WTC11 (cell line): ENCODE results near the gene TPGS1. TPM values are rescaled to one million over a fixed set of nuclear protein-coding genes. Genes with fewer than 3 reads are reported as not detected.

Experiments used
- ATF3 ChIP-seq: sonication (generic); formaldehyde crosslinking; conservative IDR thresholded peaks from 2 replicates; pipeline ENCODE4 v1.8.1; 2022; ENCODE audit warnings: mild to moderate bottlenecking, missing genetic modification reagents
- EMX1 ChIP-seq: fragments of 250-450 bp; sonication (Bioruptor Pico); IDR thresholded peaks from 2 replicates; pipeline ENCODE4 v1.8.0; 2021; ENCODE audit warnings: mild to moderate bottlenecking
- ETV6 ChIP-seq: sonication (generic); formaldehyde crosslinking; IDR thresholded peaks from 2 replicates; pipeline ENCODE4 v1.8.1; 2022; ENCODE audit warnings: mild to moderate bottlenecking, missing genetic modification reagents
- FOXP1 ChIP-seq: sonication (generic); formaldehyde crosslinking; IDR thresholded peaks from 2 replicates; pipeline ENCODE4 v1.8.0; 2022; ENCODE audit warnings: missing genetic modification reagents, mild to moderate bottlenecking, moderate library complexity, borderline replicate concordance
- GABPB1 ChIP-seq: sonication (generic); formaldehyde crosslinking; IDR thresholded peaks from 2 replicates; pipeline ENCODE4 v1.8.1; 2023; ENCODE audit warnings: mild to moderate bottlenecking, missing genetic modification reagents
- IRF2 ChIP-seq: sonication (generic); formaldehyde crosslinking; IDR thresholded peaks from 2 replicates; pipeline ENCODE4 v1.8.0; 2022; ENCODE audit warnings: low read depth, missing genetic modification reagents, borderline replicate concordance
- MYBL2 ChIP-seq: sonication (generic); formaldehyde crosslinking; IDR thresholded peaks from 2 replicates; pipeline ENCODE4 v1.8.1; 2023; ENCODE audit warnings: mild to moderate bottlenecking, moderate library complexity, missing genetic modification reagents
- NFATC4 ChIP-seq: fragments of 250-450 bp; sonication (Bioruptor Pico); IDR thresholded peaks from 2 replicates; pipeline ENCODE4 v1.9.0; 2021; ENCODE audit warnings: mild to moderate bottlenecking
- NFE2L1 ChIP-seq: sonication (generic); formaldehyde crosslinking; IDR thresholded peaks from 2 replicates; pipeline ENCODE4 v1.8.1; 2023; ENCODE audit warnings: missing genetic modification reagents
- NR1H2 ChIP-seq: sonication (generic); formaldehyde crosslinking; IDR thresholded peaks from 2 replicates; pipeline ENCODE4 v1.9.0; 2021; ENCODE audit warnings: mild to moderate bottlenecking, moderate library complexity, missing genetic modification reagents
- NR2C2 ChIP-seq: sonication (generic); formaldehyde crosslinking; IDR thresholded peaks from 2 replicates; pipeline ENCODE4 v1.8.0; 2022; ENCODE audit warnings: mild to moderate bottlenecking, missing genetic modification reagents
- PREB ChIP-seq: sonication (generic); formaldehyde crosslinking; IDR thresholded peaks from 2 replicates; pipeline ENCODE4 v1.8.1; 2022; ENCODE audit warnings: mild to moderate bottlenecking, missing genetic modification reagents, moderate library complexity, borderline replicate concordance
- PRRX2 ChIP-seq: fragments of 250-450 bp; sonication (Bioruptor Pico); IDR thresholded peaks from 2 replicates; pipeline ENCODE4 v1.8.0; 2021; ENCODE audit warnings: mild to moderate bottlenecking
- RELA ChIP-seq: sonication (generic); formaldehyde crosslinking; IDR thresholded peaks from 2 replicates; pipeline ENCODE4 v1.8.1; 2022; ENCODE audit warnings: missing genetic modification reagents, mild to moderate bottlenecking, borderline replicate concordance
- RORB ChIP-seq: fragments of 250-450 bp; sonication (Bioruptor Pico); IDR thresholded peaks from 2 replicates; pipeline ENCODE4 v1.9.0; 2021; ENCODE audit warnings: mild to moderate bottlenecking
- SOX15 ChIP-seq: fragments of 250-450 bp; sonication (Bioruptor Pico); IDR thresholded peaks from 2 replicates; pipeline ENCODE4 v1.9.0; 2021; ENCODE audit warnings: mild to moderate bottlenecking
- SP1 ChIP-seq: sonication (generic); formaldehyde crosslinking; conservative IDR thresholded peaks from 2 replicates; pipeline ENCODE4 v1.8.1; 2022; ENCODE audit warnings: missing genetic modification reagents
- TCF7 ChIP-seq: sonication (generic); formaldehyde crosslinking; IDR thresholded peaks from 2 replicates; pipeline ENCODE4 v1.8.0; 2022; ENCODE audit warnings: mild to moderate bottlenecking, low read depth, missing genetic modification reagents, moderate library complexity
- TEAD1 ChIP-seq: sonication (generic); formaldehyde crosslinking; IDR thresholded peaks from 2 replicates; pipeline ENCODE4 v1.8.0; 2022; ENCODE audit warnings: mild to moderate bottlenecking, missing genetic modification reagents
- TEAD4 ChIP-seq: sonication (generic); formaldehyde crosslinking; IDR thresholded peaks from 2 replicates; pipeline ENCODE4 v1.8.0; 2022; ENCODE audit warnings: mild to moderate bottlenecking, missing genetic modification reagents
- ZNF121 ChIP-seq: sonication (generic); formaldehyde crosslinking; IDR thresholded peaks from 2 replicates; pipeline ENCODE4 v1.8.0; 2023; ENCODE audit warnings: missing genetic modification reagents
- ZNF232 ChIP-seq: sonication (generic); formaldehyde crosslinking; IDR thresholded peaks from 2 replicates; pipeline ENCODE4 v1.8.0; 2022; ENCODE audit warnings: mild to moderate bottlenecking, missing genetic modification reagents
- ZNF263 ChIP-seq: sonication (generic); formaldehyde crosslinking; IDR thresholded peaks from 2 replicates; pipeline ENCODE4 v1.8.1; 2022; ENCODE audit warnings: low read depth, mild to moderate bottlenecking, moderate library complexity, missing genetic modification reagents
- ZNF317 ChIP-seq: sonication (generic); formaldehyde crosslinking; IDR thresholded peaks from 2 replicates; pipeline ENCODE4 v1.8.1; 2023; ENCODE audit warnings: low read depth, mild to moderate bottlenecking, moderate library complexity, missing genetic modification reagents, borderline replicate concordance
- ZNF416 ChIP-seq: fragments of 250-450 bp; sonication (Bioruptor Pico); IDR thresholded peaks from 2 replicates; pipeline ENCODE4 v1.9.0; 2021; ENCODE audit warnings: mild to moderate bottlenecking, inconsistent platforms
- ZNF423 ChIP-seq: fragments of 250-450 bp; sonication (Bioruptor Pico); IDR thresholded peaks from 2 replicates; pipeline ENCODE4 v2.1.2; 2022; ENCODE audit warnings: mild to moderate bottlenecking, moderate library complexity
- ZNF671 ChIP-seq: fragments of 250-450 bp; sonication (Bioruptor Pico); IDR thresholded peaks from 2 replicates; pipeline ENCODE4 v1.8.0; 2021; ENCODE audit warnings: mild to moderate bottlenecking
- total RNA-seq: library from RNA; stranded (reverse); gene quantifications from 3 replicates; pipeline ENCODE4 v1.2.3, GENCODE V29; 2021
- TF ChIP-seq, protein P1 (sequence below): fragments of 250-450 bp; sonication (Bioruptor Pico); conservative IDR thresholded peaks from 2 replicates; pipeline ENCODE4 v1.9.0; 2021; ENCODE audit warnings: mild to moderate bottlenecking
- TF ChIP-seq, protein P2 (sequence below): fragments of 250-450 bp; sonication (Bioruptor Pico); IDR thresholded peaks from 2 replicates; pipeline ENCODE4 v1.9.0; 2021; ENCODE audit warnings: mild to moderate bottlenecking
- TF ChIP-seq, protein P3 (sequence below): fragments of 250-450 bp; sonication (Bioruptor Pico); IDR thresholded peaks from 2 replicates; pipeline ENCODE4 v1.9.0; 2021; ENCODE audit warnings: mild to moderate bottlenecking
- TF ChIP-seq, protein P4 (sequence below): sonication (generic); formaldehyde crosslinking; IDR thresholded peaks from 2 replicates; pipeline ENCODE4 v1.8.0; 2022; ENCODE audit warnings: missing genetic modification reagents

The TPGS1 gene
- total RNA-seq, 1 experiment from 2014 or later = 18.8 TPM

DNA sequence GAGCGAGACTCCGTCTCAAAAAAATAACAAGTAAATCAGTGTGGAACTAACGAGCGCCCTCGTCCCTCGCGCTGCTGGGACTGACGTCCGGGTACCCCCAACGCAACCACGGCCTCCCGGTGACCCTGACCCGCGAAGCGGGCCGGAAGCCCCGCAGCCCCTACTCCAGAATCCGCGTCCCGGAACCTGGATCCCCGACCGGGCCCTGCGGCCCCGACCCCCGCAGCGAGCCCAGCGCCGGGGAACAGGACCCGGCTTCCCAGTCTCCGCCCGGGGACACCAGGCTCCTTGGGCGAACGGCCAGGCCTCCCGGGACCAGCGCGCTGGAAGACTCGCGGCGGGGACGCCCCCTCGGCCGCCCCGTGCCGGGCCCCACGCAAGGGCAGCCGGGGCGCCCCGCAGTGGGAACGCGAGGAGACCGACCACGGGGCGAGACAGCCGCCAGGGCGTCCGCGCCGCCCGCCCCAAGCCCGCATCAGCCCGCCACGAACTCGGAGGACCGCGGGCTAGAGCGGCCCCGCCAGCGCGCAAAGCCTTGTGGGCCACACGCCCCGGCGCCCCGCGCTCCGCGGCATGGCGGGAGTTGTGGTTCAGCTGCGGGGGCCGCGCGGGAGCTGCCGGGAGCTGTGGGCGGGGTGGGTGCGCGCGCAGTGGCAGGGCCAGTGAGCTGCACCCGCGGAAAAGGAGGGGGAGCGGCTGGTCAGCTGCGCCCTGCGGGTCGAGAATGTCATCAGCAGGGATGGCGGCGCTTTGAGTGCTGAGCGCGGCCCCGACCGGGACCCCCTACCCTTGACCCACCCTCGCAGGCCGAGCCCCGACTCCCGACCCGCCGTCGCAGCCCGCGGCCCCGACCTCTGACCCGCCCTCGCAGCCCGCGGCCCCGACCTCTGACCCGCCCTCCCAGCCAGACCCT is 18.5 kb upstream of the TPGS1 start (continued):
- TF ChIP-seq, protein P1, sequence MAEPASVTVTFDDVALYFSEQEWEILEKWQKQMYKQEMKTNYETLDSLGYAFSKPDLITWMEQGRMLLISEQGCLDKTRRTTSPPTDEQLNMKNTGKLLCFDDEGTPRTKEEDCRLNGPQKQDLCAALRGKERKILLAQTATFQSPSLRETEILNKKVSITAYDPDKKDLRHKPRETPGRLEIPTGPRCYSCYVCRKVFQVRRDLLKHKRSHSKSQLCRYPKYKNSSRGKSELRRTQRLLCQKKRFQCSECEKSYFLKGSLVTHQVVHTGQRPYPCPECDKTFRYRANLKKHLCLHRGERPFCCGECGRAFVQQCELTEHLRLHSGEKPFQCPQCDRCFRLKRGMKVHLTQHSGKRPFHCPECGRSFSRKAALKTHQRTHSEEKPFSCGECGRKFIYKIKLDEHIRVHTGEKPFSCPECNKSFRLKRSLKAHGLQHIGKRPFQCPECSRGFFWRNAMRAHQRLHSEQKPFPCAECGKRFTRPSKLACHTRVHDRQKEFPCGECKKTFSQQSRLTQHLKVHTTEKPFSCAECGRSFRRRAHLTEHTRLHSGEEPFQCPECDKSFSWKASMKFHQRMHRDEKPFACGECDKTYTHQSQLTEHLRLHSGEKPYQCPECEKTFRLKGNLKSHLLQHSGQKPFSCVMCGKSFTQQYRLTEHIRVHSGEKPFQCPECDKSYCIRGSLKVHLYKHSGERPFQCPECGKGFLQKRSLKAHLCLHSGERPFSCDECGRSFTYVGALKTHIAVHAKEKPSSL (CRISPR knock-in tag) = no peak
- TF ChIP-seq ETV6 (CRISPR knock-in tag) (peak; percentile 87), NFE2L1 (CRISPR knock-in tag) (no peak), GABPB1 (CRISPR knock-in tag) (peak; percentile 69; the same call in 1 of the 2 replicates), ZNF121 (CRISPR knock-in tag) (no peak), EMX1 (CRISPR knock-in tag) (no peak), ZNF232 (no peak), ZNF317 (CRISPR knock-in tag) (no peak), RELA (CRISPR knock-in tag) (no peak; the same call in 1 of the 2 replicates), MYBL2 (peak; percentile 89; the same call in 1 of the 2 replicates), TEAD1 (CRISPR knock-in tag) (no peak; the same call in 1 of the 2 replicates), FOXP1 (CRISPR knock-in tag) (peak; percentile 74; the same call in 1 of the 2 replicates), NFATC4 (CRISPR knock-in tag) (no peak), ZNF416 (no peak), TCF7 (CRISPR knock-in tag) (no peak), PRRX2 (CRISPR knock-in tag) (no peak), NR2C2 (CRISPR knock-in tag) (peak; percentile 39; the same call in 1 of the 2 replicates), ATF3 (CRISPR knock-in tag) (no peak), SP1 (peak; percentile 98), ZNF423 (CRISPR knock-in tag) (no peak; the same call in 1 of the 2 replicates), ZNF671 (CRISPR knock-in tag) (no peak), TEAD4 (CRISPR knock-in tag) (no peak), IRF2 (no peak), PREB (CRISPR knock-in tag) (no peak), RORB (no peak), ZNF263 (CRISPR knock-in tag) (no peak), SOX15 (CRISPR knock-in tag) (no peak), NR1H2 (CRISPR knock-in tag) (no peak)
- TF ChIP-seq, protein P2, sequence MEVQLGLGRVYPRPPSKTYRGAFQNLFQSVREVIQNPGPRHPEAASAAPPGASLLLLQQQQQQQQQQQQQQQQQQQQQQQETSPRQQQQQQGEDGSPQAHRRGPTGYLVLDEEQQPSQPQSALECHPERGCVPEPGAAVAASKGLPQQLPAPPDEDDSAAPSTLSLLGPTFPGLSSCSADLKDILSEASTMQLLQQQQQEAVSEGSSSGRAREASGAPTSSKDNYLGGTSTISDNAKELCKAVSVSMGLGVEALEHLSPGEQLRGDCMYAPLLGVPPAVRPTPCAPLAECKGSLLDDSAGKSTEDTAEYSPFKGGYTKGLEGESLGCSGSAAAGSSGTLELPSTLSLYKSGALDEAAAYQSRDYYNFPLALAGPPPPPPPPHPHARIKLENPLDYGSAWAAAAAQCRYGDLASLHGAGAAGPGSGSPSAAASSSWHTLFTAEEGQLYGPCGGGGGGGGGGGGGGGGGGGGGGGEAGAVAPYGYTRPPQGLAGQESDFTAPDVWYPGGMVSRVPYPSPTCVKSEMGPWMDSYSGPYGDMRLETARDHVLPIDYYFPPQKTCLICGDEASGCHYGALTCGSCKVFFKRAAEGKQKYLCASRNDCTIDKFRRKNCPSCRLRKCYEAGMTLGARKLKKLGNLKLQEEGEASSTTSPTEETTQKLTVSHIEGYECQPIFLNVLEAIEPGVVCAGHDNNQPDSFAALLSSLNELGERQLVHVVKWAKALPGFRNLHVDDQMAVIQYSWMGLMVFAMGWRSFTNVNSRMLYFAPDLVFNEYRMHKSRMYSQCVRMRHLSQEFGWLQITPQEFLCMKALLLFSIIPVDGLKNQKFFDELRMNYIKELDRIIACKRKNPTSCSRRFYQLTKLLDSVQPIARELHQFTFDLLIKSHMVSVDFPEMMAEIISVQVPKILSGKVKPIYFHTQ = no peak
- TF ChIP-seq, protein P3, sequence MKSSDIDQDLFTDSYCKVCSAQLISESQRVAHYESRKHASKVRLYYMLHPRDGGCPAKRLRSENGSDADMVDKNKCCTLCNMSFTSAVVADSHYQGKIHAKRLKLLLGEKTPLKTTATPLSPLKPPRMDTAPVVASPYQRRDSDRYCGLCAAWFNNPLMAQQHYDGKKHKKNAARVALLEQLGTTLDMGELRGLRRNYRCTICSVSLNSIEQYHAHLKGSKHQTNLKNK = no peak
- TF ChIP-seq, protein P4, sequence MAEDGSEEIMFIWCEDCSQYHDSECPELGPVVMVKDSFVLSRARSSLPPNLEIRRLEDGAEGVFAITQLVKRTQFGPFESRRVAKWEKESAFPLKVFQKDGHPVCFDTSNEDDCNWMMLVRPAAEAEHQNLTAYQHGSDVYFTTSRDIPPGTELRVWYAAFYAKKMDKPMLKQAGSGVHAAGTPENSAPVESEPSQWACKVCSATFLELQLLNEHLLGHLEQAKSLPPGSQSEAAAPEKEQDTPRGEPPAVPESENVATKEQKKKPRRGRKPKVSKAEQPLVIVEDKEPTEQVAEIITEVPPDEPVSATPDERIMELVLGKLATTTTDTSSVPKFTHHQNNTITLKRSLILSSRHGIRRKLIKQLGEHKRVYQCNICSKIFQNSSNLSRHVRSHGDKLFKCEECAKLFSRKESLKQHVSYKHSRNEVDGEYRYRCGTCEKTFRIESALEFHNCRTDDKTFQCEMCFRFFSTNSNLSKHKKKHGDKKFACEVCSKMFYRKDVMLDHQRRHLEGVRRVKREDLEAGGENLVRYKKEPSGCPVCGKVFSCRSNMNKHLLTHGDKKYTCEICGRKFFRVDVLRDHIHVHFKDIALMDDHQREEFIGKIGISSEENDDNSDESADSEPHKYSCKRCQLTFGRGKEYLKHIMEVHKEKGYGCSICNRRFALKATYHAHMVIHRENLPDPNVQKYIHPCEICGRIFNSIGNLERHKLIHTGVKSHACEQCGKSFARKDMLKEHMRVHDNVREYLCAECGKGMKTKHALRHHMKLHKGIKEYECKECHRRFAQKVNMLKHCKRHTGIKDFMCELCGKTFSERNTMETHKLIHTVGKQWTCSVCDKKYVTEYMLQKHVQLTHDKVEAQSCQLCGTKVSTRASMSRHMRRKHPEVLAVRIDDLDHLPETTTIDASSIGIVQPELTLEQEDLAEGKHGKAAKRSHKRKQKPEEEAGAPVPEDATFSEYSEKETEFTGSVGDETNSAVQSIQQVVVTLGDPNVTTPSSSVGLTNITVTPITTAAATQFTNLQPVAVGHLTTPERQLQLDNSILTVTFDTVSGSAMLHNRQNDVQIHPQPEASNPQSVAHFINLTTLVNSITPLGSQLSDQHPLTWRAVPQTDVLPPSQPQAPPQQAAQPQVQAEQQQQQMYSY = no peak
